HepG2 (cell line): ENCODE data around the gene VPS29. TPM values are rescaled to one million over a fixed set of nuclear protein-coding genes. Genes with fewer than 3 reads are reported as not detected.

Experiments
- GFI1 ChIP-seq: sonication (generic); formaldehyde crosslinking; IDR thresholded peaks from 2 replicates; pipeline ENCODE4 v1.5.0; 2020; ENCODE audit warnings: missing genetic modification reagents, mild to moderate bottlenecking, borderline replicate concordance
- HHEX ChIP-seq: IDR thresholded peaks from 2 replicates; pipeline ENCODE4 v1.6.1; 2016; ENCODE audit warnings: control low read depth
- IKZF1 ChIP-seq: fragments of 450-650 bp; IDR thresholded peaks from 2 replicates; pipeline ENCODE4 v1.7.1; 2016
- MIXL1 ChIP-seq: IDR thresholded peaks from 2 replicates; pipeline ENCODE4 v1.6.1; 2016
- NFE2L2 ChIP-seq: fragments of 150-350 bp; IDR thresholded peaks from 2 replicates; pipeline ENCODE4 v1.6.1; 2014; ENCODE audit warnings: low read length
- RNF2 ChIP-seq: fragments of 450-650 bp; conservative IDR thresholded peaks from 2 replicates; pipeline ENCODE4 v1.6.1; 2016; ENCODE audit warnings: low read depth
- SNAPC2 ChIP-seq: sonication (generic); formaldehyde crosslinking; IDR thresholded peaks from 2 replicates; pipeline ENCODE4 v1.8.1; 2022; ENCODE audit warnings: mild to moderate bottlenecking, missing genetic modification reagents
- SRSF1 ChIP-seq: fragments of 200-400 bp; formaldehyde crosslinking; optimal IDR thresholded peaks from 2 replicates; pipeline ENCODE3; 2017; ENCODE audit warnings: mild to moderate bottlenecking, low read depth, low read length, moderate library complexity
- SRSF4 ChIP-seq: fragments of 200-400 bp; formaldehyde crosslinking; IDR thresholded peaks from one replicate; pipeline ENCODE4 v1.6.1; 2018; ENCODE audit warnings: mild to moderate bottlenecking, low read depth, low read length, moderate library complexity; ENCODE audit not compliant: poor library complexity, severe bottlenecking
- TEAD3 ChIP-seq: optimal IDR thresholded peaks from 2 replicates; pipeline ENCODE3; 2016; ENCODE audit warnings: borderline replicate concordance
- TOPORS ChIP-seq: sonication (generic); formaldehyde crosslinking; IDR thresholded peaks from 2 replicates; pipeline ENCODE4 v1.8.0; 2023; ENCODE audit warnings: mild to moderate bottlenecking, missing genetic modification reagents
- UBTF ChIP-seq: sonication (generic); formaldehyde crosslinking; IDR thresholded peaks from 2 replicates; pipeline ENCODE4 v1.4.0; 2020; ENCODE audit warnings: mild to moderate bottlenecking, missing genetic modification reagents
- ZBTB33 ChIP-seq: sonication (generic); formaldehyde crosslinking; IDR thresholded peaks from 2 replicates; pipeline ENCODE4 v1.4.0; 2020; ENCODE audit warnings: missing genetic modification reagents
- ZFP91 ChIP-seq: sonication (generic); formaldehyde crosslinking; IDR thresholded peaks from 2 replicates; pipeline ENCODE4 v1.9.0; 2022; ENCODE audit warnings: missing genetic modification reagents, mild to moderate bottlenecking, borderline replicate concordance
- ZMAT3 ChIP-seq: sonication (generic); formaldehyde crosslinking; conservative IDR thresholded peaks from 2 replicates; pipeline ENCODE4 v1.7.0; 2021; ENCODE audit warnings: missing genetic modification reagents
- ZNF234 ChIP-seq: sonication (generic); formaldehyde crosslinking; conservative IDR thresholded peaks from 2 replicates; pipeline ENCODE4 v1.5.1; 2020; ENCODE audit warnings: mild to moderate bottlenecking, missing genetic modification reagents
- ZNF362 ChIP-seq: sonication (generic); formaldehyde crosslinking; IDR thresholded peaks from 2 replicates; pipeline ENCODE4 v1.4.0; 2020; ENCODE audit warnings: missing genetic modification reagents, mild to moderate bottlenecking, borderline replicate concordance
- ZNF607 ChIP-seq: sonication (generic); formaldehyde crosslinking; IDR thresholded peaks from 2 replicates; pipeline ENCODE4 v1.5.1; 2020; ENCODE audit warnings: missing genetic modification reagents, mild to moderate bottlenecking, borderline replicate concordance
- ZNF616 ChIP-seq: sonication (generic); formaldehyde crosslinking; IDR thresholded peaks from 2 replicates; pipeline ENCODE4 v1.5.0; 2020; ENCODE audit warnings: low read depth, mild to moderate bottlenecking, missing genetic modification reagents
- ZNF740 ChIP-seq: sonication (generic); formaldehyde crosslinking; IDR thresholded peaks from 2 replicates; pipeline ENCODE4 v1.4.0; 2020; ENCODE audit warnings: missing genetic modification reagents
- ZNF775 ChIP-seq: sonication (generic); formaldehyde crosslinking; IDR thresholded peaks from 2 replicates; pipeline ENCODE4 v1.4.0; 2020; ENCODE audit warnings: missing genetic modification reagents, mild to moderate bottlenecking, moderate library complexity, borderline replicate concordance
- ZNF883 ChIP-seq: sonication (generic); formaldehyde crosslinking; IDR thresholded peaks from 2 replicates; pipeline ENCODE4 v1.5.1; 2020; ENCODE audit warnings: mild to moderate bottlenecking, missing genetic modification reagents; ENCODE audit errors: not compliant biosample characterization
- polyA plus RNA-seq, 8 experiments: library from polyadenylated mRNA; depleted of rRNA in 3 of 8; stranded (reverse) in 7 of 8; unstranded in 1 of 8; fragments of >200 nt; fragmentation: Illumina TruSeq in 4 of 8; extraction: Trizol in 4 of 8; gene quantifications; 2 replicates each; pipeline versions ENCODE4 v1.2.1 to v1.2.3, GENCODE V29; 2011 to 2016; ENCODE audit warnings: low read depth in 4 of 8, missing spikeins in 1 of 8, mixed read lengths in 1 of 8; ENCODE audit not compliant: insufficient read depth in 1 of 8
- total RNA-seq, 5 experiments: library from RNA; depleted of rRNA; stranded (reverse); fragments of >200 nt; fragmentation: Illumina TruSeq; extraction: Trizol; gene quantifications; 2 replicates each; pipeline ENCODE4 v1.2.3, GENCODE V29; 2016; ENCODE audit warnings: low read depth in 1 of 5

VPS29 gene
- total and polyA plus RNA-seq, 2 of the 13 experiments (the other 11 are each of a cell fraction or from before 2014, with no cell fraction given): 107 to 114 TPM

- TF ChIP-seq ZMAT3 (CRISPR knock-in tag) (peak; percentile 90), ZNF616 (CRISPR knock-in tag) (peak; percentile 89), SNAPC2 (CRISPR knock-in tag) (peak; percentile 89; the same call in 1 of the 2 replicates), UBTF (CRISPR knock-in tag) (peak; percentile 89), ZBTB33 (CRISPR knock-in tag) (peak; percentile 89), ZNF740 (CRISPR knock-in tag) (peak; percentile 73; the same call in 1 of the 2 replicates), NFE2L2 (no peak), TEAD3 (peak; percentile 55), ZNF883 (peak; percentile 98), HHEX (CRISPR knock-in tag) (no peak), TOPORS (peak; percentile 97), IKZF1 (no peak), MIXL1 (peak; percentile 57; the same call in 1 of the 2 replicates), SRSF4 (no peak), ZNF362 (CRISPR knock-in tag) (0 out of 2 replicates have a peak, but pooled peaks have one; percentile 48), ZNF775 (peak; percentile 89; the same call in 1 of the 2 replicates), ZFP91 (CRISPR knock-in tag) (peak; percentile 96), ZNF607 (CRISPR knock-in tag) (peak; percentile 98), GFI1 (CRISPR knock-in tag) (peak; percentile 91), RNF2 (peak; percentile 97), ZNF234 (CRISPR knock-in tag) (no peak), SRSF1 (peak; percentile 73)
These were observed at the start of gene VPS29, which contains the start of gene RAD9B (continued) for GRCh38 chr12:110501752-110502738.
